Measurements from ENCODE around the gene FLACC1.

FLACC1 gene

GRCh38 chr2:201275990-201276389, 81.2 kb downstream of the FLACC1 start:
- POLR2A ChIA-PET: no interaction called here
- CTCF ChIA-PET: interaction anchor here (2.7 kb wide), 1 partner anchor 44 kb away, joined by 6 read pairs; no protein-coding TSS in a partner anchor
- TF ChIP-seq CTCF (IDR thresholded peaks at IDR 0.05; ENCODE audit: insufficient read depth, low read length, missing control alignments): no peak
- no peak for DNase-seq (ENCODE audit: low read depth, low spot score)
- no peak overlapping the region for H3K4me3 ChIP-seq (ENCODE audit: low read depth, low read length)

- TF ChIP-seq CTCF (IDR thresholded peaks at IDR 0.05; ENCODE audit: insufficient read depth, low read length, missing control alignments): no peak
- POLR2A ChIA-PET: no interaction called here
- no peak for DNase-seq (ENCODE audit: low read depth, low spot score)
- no peak overlapping the region for H3K4me3 ChIP-seq (ENCODE audit: low read depth, low read length)
- CTCF ChIA-PET: interaction anchor here (2.7 kb wide), 1 partner anchor 43 kb away, joined by 6 read pairs; no protein-coding TSS in a partner anchor
Measured at GRCh38 chr2:201275069-201275468, 82.1 kb downstream of the FLACC1 start.

GRCh38 chr2:201273330-201273983, 83.7 kb downstream of the FLACC1 start:
- POLR2A ChIA-PET: no interaction called here
- DNase-seq (ENCODE audit: low read depth, low spot score): no peak
- no peak for TF ChIP-seq CTCF (IDR thresholded peaks at IDR 0.05; ENCODE audit: insufficient read depth, low read length, missing control alignments)
- CTCF ChIA-PET: no interaction called here
- no peak overlapping the region for H3K4me3 ChIP-seq (ENCODE audit: low read depth, low read length)

- no peak for DNase-seq (ENCODE audit: low read depth, low spot score)
- POLR2A ChIA-PET: no interaction called here
- CTCF ChIA-PET: no interaction called here
- TF ChIP-seq CTCF (IDR thresholded peaks at IDR 0.05; ENCODE audit: insufficient read depth, low read length, missing control alignments): no peak
- H3K4me3 ChIP-seq (ENCODE audit: low read depth, low read length): no peak overlapping the region
Measured at GRCh38 chr2:201271917-201272316, 85.2 kb downstream of the FLACC1 start.

GRCh38 chr2:201270293-201271001, 86.7 kb downstream of the FLACC1 start:
- no peak for DNase-seq (ENCODE audit: low read depth, low spot score)
- CTCF ChIA-PET: interaction anchor here (0.6 to 1.5 kb wide), 4 partner anchors 16 to 171 kb away, joined by 3 to 4 read pairs (median 3); no protein-coding TSS in a partner anchor
- no peak overlapping the region for H3K4me3 ChIP-seq (ENCODE audit: low read depth, low read length)
- POLR2A ChIA-PET: no interaction called here
- TF ChIP-seq CTCF (IDR thresholded peaks at IDR 0.05; ENCODE audit: insufficient read depth, low read length, missing control alignments): no peak

GRCh38 chr2:201269764-201270163, 87.4 kb downstream of the FLACC1 start:
- ChIA-PET CTCF (interaction anchor here (0.6 to 1.5 kb wide), 5 partner anchors 9 to 172 kb away, joined by 3 to 4 read pairs (median 3); no protein-coding TSS in a partner anchor), POLR2A (no interaction called here)
- DNase-seq (ENCODE audit: low read depth, low spot score): no peak
- H3K4me3 ChIP-seq (ENCODE audit: low read depth, low read length): no peak overlapping the region
- no peak for TF ChIP-seq CTCF (IDR thresholded peaks at IDR 0.05; ENCODE audit: insufficient read depth, low read length, missing control alignments)
